Colonic mucosa (tissue), 4 donors: ENCODE measurements around the gene MATN1. TPM values are rescaled to one million over a fixed set of nuclear protein-coding genes. Genes with fewer than 3 reads are reported as not detected.

Experiments
- DNase-seq: peaks from one replicate; pipeline ENCODE4 v3.0.0-alpha.2; 2020
- H3K27ac ChIP-seq: fragments of 200-600 bp; one replicate; pipeline ENCODE4 v1.8.0; 2021
- H3K27me3 ChIP-seq: fragments of 200-600 bp; one replicate; pipeline ENCODE4 v1.8.0; 2021
- H3K36me3 ChIP-seq: fragments of 200-600 bp; one replicate; pipeline ENCODE4 v1.8.0; 2021
- H3K4me1 ChIP-seq: fragments of 200-600 bp; one replicate; pipeline ENCODE4 v1.8.0; 2021; ENCODE audit warnings: mild to moderate bottlenecking
- H3K4me3 ChIP-seq: fragments of 200-600 bp; one replicate; pipeline ENCODE4 v1.8.0; 2021
- H3K9ac ChIP-seq, 2 donors: one replicate each; pipeline ENCODE4 v1.7.0; 2013; ENCODE audit warnings: control low read depth in 2 of 2, low read depth in 2 of 2, low read length in 2 of 2
- H3K9me3 ChIP-seq: fragments of 200-600 bp; one replicate; pipeline ENCODE4 v1.8.0; 2021
- CTCF ChIP-seq: fragments of 200-600 bp; IDR thresholded peaks from one replicate; pipeline ENCODE4 v1.8.0; 2022; ENCODE audit warnings: antibody characterized with exemption, mild to moderate bottlenecking
- intact Hi-C: fragments of 100-400 bp; cut with DNase I; formaldehyde crosslinking; loops from one replicate; pipeline ENCODE4 v1.14.1; 2022
- total RNA-seq, 2 donors: library from RNA; stranded (reverse); fragmentation: NEBNext Ultra II Directional in 1 of 2; extraction: Animal tissue kit (Norgen Biotek cat#: 25700) in 1 of 2; gene quantifications; one replicate each; pipeline ENCODE4 v1.2.1, GENCODE V29; 2021
- donor health status: healthy.
- donor health status: DM: no; HTN: no; CAD: no.
- donor health status: DM: no; HTN: no; CAD: no.

The MATN1 gene
- total RNA-seq, 2 donors from 2014 or later: not detected

- H3K9me3 ChIP-seq: no peaks in the 10 kb centered on the region
- DNase-seq: no peak
- intact Hi-C loops: loop anchor here (2.0 kb wide), 1 partner anchor 57 kb away; no protein-coding TSS in a partner anchor
- H3K4me3 ChIP-seq: no peak overlapping the region
- peaks cover 5% of the 10 kb centered on the region for H3K4me1 ChIP-seq
- no peak overlapping the region for H3K9ac ChIP-seq
- TF ChIP-seq CTCF: no peak
- no peaks in the 10 kb centered on the region for H3K36me3 ChIP-seq
- H3K27ac ChIP-seq: no peak overlapping the region
- no peaks in the 10 kb centered on the region for H3K27me3 ChIP-seq
These were observed 2.0 kb downstream of the MATN1 start for GRCh38 chr1:30721341-30721793.

DNA sequence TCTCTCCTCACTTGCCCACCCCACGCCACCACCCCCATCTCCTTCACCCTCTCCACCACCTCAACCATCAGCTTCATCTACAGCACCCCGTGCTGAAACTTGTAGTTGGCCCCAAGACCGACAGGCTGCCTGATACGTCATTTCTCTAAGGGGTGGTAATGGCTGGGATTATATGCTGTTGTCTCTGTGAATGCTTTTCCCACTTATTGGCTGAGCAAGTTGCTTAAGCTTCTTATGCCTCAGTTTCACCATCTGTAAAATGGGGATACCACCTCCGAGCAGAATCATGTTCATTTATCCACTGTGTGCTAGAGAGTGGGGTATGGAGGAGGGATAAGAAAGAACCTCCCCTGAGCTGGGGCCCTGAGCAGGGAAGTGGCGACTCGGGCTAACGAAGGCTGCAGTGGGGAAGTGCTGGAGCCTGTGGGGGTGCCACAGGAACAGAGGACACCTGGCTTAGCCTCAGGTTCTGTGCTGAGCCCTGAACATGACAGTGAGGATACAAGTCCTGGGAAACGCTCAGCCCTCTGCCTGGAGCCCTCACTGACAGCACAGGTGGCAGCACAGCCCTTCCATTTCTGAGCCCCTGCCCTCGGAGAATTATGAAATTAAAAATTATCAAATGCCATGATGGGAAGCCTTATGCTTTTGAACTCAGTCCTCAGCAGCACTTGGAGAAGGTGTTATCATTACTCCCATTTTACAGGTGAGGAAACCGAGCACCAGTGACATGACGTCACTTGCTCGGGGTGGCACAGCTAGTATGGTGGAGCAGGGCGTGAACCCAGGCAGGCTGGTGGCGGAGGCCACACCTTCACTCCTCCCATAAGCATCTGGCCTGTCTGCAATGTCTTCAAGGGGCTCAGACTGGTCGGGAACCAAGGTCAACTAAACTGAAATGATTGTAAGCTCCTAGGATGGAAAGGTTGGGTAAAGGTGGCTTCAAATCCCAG lies 2.8 kb downstream of the MATN1 start:
- DNase-seq: no peak
- Histone ChIP-seq H3K27me3 (no peaks in the 10 kb centered on the region), H3K9ac (no peak overlapping the region), H3K27ac (no peak overlapping the region), H3K9me3 (no peaks in the 10 kb centered on the region), H3K4me1 (peaks cover 5% of the 10 kb centered on the region), H3K36me3 (no peaks in the 10 kb centered on the region), H3K4me3 (no peak overlapping the region)
- intact Hi-C loops: loop anchor here (2.0 kb wide), 1 partner anchor 58 kb away; no protein-coding TSS in a partner anchor
- TF ChIP-seq CTCF: no peak

- Histone ChIP-seq H3K36me3 (no peaks in the 10 kb centered on the region), H3K4me3 (peak overlapping the region; percentile 47), H3K27me3 (no peaks in the 10 kb centered on the region), H3K27ac (peak overlapping the region; percentile 95), H3K4me1 (peaks cover 5% of the 10 kb centered on the region), H3K9ac (peak overlapping the region; percentile 84 to 96), H3K9me3 (no peaks in the 10 kb centered on the region)
- no peak for DNase-seq
- intact Hi-C loops: loop anchor here (2.0 to 5.0 kb wide), 2 partner anchors 59 to 193 kb away; no protein-coding TSS in a partner anchor
- no peak for TF ChIP-seq CTCF
These were observed 3.7 kb downstream of the MATN1 start for GRCh38 chr1:30719406-30720270.

DNA sequence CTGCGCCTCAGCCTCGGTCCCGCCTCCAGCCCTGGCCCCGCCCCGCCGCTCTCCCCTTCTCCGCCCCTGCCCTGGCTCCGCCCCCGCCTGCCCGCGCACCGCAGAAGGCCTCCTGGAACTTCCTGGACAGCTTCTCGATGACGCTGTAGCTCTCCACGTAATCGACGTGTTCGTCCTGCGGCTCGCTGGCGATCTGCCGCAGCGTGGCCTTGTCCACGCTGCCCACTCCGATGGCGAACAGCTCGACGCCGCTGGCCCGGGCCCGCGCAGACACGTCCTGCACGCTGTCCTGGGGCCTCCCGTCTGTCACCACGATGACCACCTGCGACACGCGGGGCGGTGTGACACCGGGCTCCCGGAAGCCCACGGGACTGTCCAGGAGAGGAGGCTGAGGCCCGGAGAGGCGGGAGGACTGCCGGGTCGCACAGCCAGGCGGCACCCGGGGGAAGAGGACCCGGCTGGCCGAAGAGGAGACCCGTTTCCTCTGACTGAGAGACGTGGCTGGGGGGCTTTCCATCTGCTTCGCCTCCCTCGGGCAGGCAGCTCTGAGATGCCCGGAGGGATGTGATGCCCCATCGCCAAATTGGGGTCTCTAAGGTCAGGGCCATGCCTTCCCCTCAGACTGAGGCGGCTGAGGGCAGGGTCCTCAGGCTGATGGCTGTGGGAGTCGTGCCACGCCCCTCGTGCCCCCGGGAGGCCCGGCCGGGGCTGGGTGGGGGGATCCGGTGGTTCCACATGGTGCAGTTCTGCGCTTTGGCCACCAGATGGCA lies 4.6 kb downstream of the MATN1 start:
- intact Hi-C loops: loop anchor here (5.0 kb wide), 1 partner anchor 193 kb away; no protein-coding TSS in a partner anchor
- peak; percentile 94 for TF ChIP-seq CTCF
- no peaks in the 10 kb centered on the region for H3K36me3 ChIP-seq
- H3K27me3 ChIP-seq: no peaks in the 10 kb centered on the region
- H3K4me3 ChIP-seq: peak overlapping the region; percentile 47
- DNase-seq: peak; percentile 88
- peaks cover 5% of the 10 kb centered on the region for H3K4me1 ChIP-seq
- H3K9me3 ChIP-seq: no peaks in the 10 kb centered on the region
- peak overlapping the region; percentile 95 for H3K27ac ChIP-seq
- H3K9ac ChIP-seq: peak overlapping the region; percentile 84 to 96
